ENCODE measurements around the gene CUL3. TPM values are rescaled to one million over a fixed set of nuclear protein-coding genes. Genes with fewer than 3 reads are reported as not detected.
"Not testable (repeated sequence)": the region's sequence is repeated elsewhere in the genome, so short reads cannot be mapped to it uniquely, and the experiment has no call there.

CUL3 gene
- total RNA-seq, 1 experiment from 2014 or later, result 140 TPM

DNA sequence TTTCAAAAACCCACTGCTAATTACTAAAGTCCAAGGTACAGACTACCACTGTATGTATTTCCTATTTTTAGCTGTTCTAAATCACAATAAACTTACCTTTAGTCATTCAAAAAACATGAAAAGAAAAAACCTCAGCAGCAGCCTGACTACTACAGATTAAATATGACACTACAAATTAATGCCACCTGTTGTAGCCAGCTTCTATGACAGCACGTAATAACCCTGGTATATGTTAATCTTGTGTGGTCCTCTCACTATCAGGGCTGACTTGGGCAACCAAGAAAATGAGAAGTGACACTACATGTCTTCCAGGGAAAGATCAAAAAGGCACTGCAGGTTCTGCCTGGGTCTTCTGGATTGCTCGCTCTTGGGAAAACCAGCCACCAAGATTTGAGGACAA, 92.6 kb downstream of the CUL3 start:
- no TSS peak for BruUV-seq (replicated peaks)
- no peak for TF ChIP-seq EZH2 (IDR thresholded peaks at IDR 0.05; ENCODE audit: borderline replicate concordance, low read depth, low read length, poor library complexity, severe bottlenecking)
- TF ChIP-seq, protein P1, sequence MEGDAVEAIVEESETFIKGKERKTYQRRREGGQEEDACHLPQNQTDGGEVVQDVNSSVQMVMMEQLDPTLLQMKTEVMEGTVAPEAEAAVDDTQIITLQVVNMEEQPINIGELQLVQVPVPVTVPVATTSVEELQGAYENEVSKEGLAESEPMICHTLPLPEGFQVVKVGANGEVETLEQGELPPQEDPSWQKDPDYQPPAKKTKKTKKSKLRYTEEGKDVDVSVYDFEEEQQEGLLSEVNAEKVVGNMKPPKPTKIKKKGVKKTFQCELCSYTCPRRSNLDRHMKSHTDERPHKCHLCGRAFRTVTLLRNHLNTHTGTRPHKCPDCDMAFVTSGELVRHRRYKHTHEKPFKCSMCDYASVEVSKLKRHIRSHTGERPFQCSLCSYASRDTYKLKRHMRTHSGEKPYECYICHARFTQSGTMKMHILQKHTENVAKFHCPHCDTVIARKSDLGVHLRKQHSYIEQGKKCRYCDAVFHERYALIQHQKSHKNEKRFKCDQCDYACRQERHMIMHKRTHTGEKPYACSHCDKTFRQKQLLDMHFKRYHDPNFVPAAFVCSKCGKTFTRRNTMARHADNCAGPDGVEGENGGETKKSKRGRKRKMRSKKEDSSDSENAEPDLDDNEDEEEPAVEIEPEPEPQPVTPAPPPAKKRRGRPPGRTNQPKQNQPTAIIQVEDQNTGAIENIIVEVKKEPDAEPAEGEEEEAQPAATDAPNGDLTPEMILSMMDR (conservative IDR thresholded peaks at IDR 0.05; ENCODE audit: low read depth, low read length), result no peak
- no peaks in the 10 kb centered on the region for H3K4me1 ChIP-seq (ENCODE audit: insufficient read depth, low read length, poor library complexity, severe bottlenecking)
- H3K9me3 ChIP-seq (ENCODE audit: low read depth, low read length, poor library complexity, severe bottlenecking), result no peaks in the 10 kb centered on the region
- POLR2A ChIA-PET (ENCODE audit: low non-redundant PET), result no interaction called here
- CTCF ChIA-PET, result no interaction called here
- no peak for DNase-seq (ENCODE audit: low spot score)
- H3K36me3 ChIP-seq (ENCODE audit: insufficient read depth, low read length, poor library complexity, severe bottlenecking), result peaks cover 40% of the 10 kb centered on the region
- H3K4me3 ChIP-seq (ENCODE audit: low read depth, low read length, poor library complexity, severe bottlenecking), result no peak overlapping the region
- intact Hi-C loops (cut with micrococcal nuclease; ENCODE audit: unreplicated experiment), result no loop called here
- no peak overlapping the region for H3K27ac ChIP-seq (ENCODE audit: low read depth, low read length, poor library complexity, severe bottlenecking)
- H3K27me3 ChIP-seq (replicated peaks; ENCODE audit: insufficient read depth, low read depth, low read length, poor library complexity), result no peaks in the 10 kb centered on the region

DNA sequence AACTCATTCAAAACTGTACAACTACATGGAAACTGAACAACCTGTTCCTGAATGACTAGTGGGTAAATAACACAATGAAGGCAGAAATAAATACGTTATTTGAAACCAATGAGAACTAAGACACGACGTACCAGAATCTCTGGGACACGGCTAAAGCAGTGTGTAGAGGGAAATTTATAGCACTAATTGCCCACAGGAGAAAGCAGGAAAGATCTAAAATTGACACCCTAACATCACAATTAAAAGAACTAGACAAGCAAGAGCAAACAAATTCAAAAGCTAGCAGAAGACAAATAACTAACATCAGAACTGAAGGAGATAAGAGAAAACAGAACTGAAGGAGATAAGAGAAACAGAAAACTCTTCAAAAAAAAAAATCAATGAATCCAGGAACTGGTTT, 97.2 kb downstream of the CUL3 start:
- H3K4me1 ChIP-seq (ENCODE audit: insufficient read depth, low read length, poor library complexity, severe bottlenecking); CTCF ChIA-PET; POLR2A ChIA-PET (ENCODE audit: low non-redundant PET); H3K9me3 ChIP-seq (ENCODE audit: low read depth, low read length, poor library complexity, severe bottlenecking); BruUV-seq (replicated peaks); DNase-seq (ENCODE audit: low spot score); H3K27ac ChIP-seq (ENCODE audit: low read depth, low read length, poor library complexity, severe bottlenecking); H3K4me3 ChIP-seq (ENCODE audit: low read depth, low read length, poor library complexity, severe bottlenecking); H3K27me3 ChIP-seq (replicated peaks; ENCODE audit: insufficient read depth, low read depth, low read length, poor library complexity); intact Hi-C loops (cut with micrococcal nuclease; ENCODE audit: unreplicated experiment): not testable (repeated sequence)
- H3K36me3 ChIP-seq (ENCODE audit: insufficient read depth, low read length, poor library complexity, severe bottlenecking), result peaks cover 17% of the 10 kb centered on the region

DNA sequence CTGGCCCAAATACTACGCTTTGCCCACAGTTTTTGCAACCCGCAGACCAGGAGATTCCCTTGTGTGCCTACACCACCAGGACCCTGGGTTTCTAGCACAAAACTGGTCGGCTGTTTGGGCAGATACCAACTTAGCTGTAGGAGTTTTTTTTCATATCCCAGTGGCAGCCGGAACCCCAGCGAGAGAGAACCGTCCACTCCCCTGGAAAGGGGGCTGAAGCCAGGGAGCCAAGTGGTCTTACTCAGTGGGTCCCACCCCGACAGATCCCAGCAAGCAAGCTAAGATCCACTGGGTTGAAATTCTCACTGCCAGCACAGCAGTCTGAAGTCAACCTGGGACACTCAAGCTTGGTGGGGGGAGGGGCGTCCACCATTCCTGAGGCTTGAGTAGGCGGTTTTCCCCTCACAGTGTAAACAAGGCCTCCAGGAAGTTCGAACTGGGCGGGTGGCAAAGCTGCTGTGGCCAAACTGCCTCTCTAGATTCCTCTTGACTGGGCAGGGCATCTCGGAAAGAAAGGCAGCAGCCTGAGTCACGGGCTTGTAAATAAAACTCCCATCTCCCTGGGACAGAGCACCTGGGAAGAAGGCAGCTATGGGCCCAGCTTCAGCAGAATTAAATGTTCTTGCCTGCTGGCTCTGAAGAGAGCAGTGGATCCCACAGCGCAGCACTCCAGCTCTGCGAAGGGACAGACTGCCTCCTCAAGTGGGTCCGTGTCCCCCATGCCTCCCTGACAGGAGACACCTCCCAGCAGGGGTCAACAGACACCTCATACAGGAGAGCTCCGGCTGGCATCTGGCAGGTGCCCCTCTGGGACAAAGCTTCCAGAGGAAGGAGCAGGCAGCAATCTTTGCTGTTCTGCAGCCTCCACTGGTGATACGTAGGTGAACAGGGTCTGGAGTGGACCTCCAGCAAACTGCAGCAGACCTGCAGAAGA, 99.8 kb downstream of the CUL3 start:
- H3K36me3 ChIP-seq (ENCODE audit: insufficient read depth, low read length, poor library complexity, severe bottlenecking), result peaks cover 17% of the 10 kb centered on the region
- POLR2A ChIA-PET (ENCODE audit: low non-redundant PET), result interaction anchor here (0.6 kb wide), 1 partner anchor 738 kb away, joined by 3 read pairs; no protein-coding TSS in a partner anchor
- H3K27me3 ChIP-seq (replicated peaks; ENCODE audit: insufficient read depth, low read depth, low read length, poor library complexity); DNase-seq (ENCODE audit: low spot score); H3K4me1 ChIP-seq (ENCODE audit: insufficient read depth, low read length, poor library complexity, severe bottlenecking); BruUV-seq (replicated peaks); H3K9me3 ChIP-seq (ENCODE audit: low read depth, low read length, poor library complexity, severe bottlenecking); intact Hi-C loops (cut with micrococcal nuclease; ENCODE audit: unreplicated experiment); H3K4me3 ChIP-seq (ENCODE audit: low read depth, low read length, poor library complexity, severe bottlenecking); H3K27ac ChIP-seq (ENCODE audit: low read depth, low read length, poor library complexity, severe bottlenecking); CTCF ChIA-PET: not testable (repeated sequence)

DNA sequence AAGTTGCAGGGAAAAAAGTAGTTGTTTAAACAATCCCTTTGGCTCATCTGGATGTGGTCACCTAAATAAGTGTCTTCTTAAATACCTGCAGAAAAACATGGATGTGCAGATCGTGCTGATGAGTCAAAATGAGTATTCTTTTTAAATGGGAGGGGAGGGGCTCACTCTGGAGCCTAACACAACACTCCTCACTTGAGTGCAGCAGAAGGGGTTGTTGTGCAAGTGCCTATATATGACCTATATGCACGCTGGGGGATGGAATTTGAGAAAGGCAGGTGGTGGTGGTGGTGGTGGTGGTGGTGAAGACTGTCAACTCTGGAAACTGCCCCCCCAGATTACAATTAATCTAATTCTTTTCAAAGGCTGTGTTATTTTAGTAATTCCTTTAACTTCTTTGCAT, 105.3 kb downstream of the CUL3 start:
- H3K27ac ChIP-seq (ENCODE audit: low read depth, low read length, poor library complexity, severe bottlenecking), result no peak overlapping the region
- no peak overlapping the region for H3K4me3 ChIP-seq (ENCODE audit: low read depth, low read length, poor library complexity, severe bottlenecking)
- intact Hi-C loops (cut with micrococcal nuclease; ENCODE audit: unreplicated experiment), result no loop called here
- H3K27me3 ChIP-seq (replicated peaks; ENCODE audit: insufficient read depth, low read depth, low read length, poor library complexity), result no peaks in the 10 kb centered on the region
- TF ChIP-seq, protein P1 (conservative IDR thresholded peaks at IDR 0.05; ENCODE audit: low read depth, low read length), result no peak
- TF ChIP-seq EZH2 (IDR thresholded peaks at IDR 0.05; ENCODE audit: borderline replicate concordance, low read depth, low read length, poor library complexity, severe bottlenecking), result no peak
- no peaks in the 10 kb centered on the region for H3K9me3 ChIP-seq (ENCODE audit: low read depth, low read length, poor library complexity, severe bottlenecking)
- ChIA-PET POLR2A (ENCODE audit: low non-redundant PET) (no interaction called here), CTCF (no interaction called here)
- no peak for DNase-seq (ENCODE audit: low spot score)
- H3K36me3 ChIP-seq (ENCODE audit: insufficient read depth, low read length, poor library complexity, severe bottlenecking), result peaks cover 32% of the 10 kb centered on the region
- no TSS peak for BruUV-seq (replicated peaks)
- peaks cover 7% of the 10 kb centered on the region for H3K4me1 ChIP-seq (ENCODE audit: insufficient read depth, low read length, poor library complexity, severe bottlenecking)

Measured in A673 (cell line).